Progenitor cell of endocrine pancreas (in vitro differentiated cells): ENCODE data around the gene MPPED1. TPM values are rescaled to one million over a fixed set of nuclear protein-coding genes. Genes with fewer than 3 reads are reported as not detected.

Experiments used
- DNase-seq: peaks from one replicate; pipeline ENCODE4 v3.0.0; 2021; ENCODE audit warnings: low spot score; ENCODE audit not compliant: unreplicated experiment
- H3K27ac Mint-ChIP-seq: 2 replicates; pipeline ENCODE4 v1.8.0; 2021; ENCODE audit warnings: mild to moderate bottlenecking, moderate library complexity, mixed read lengths
- H3K27me3 Mint-ChIP-seq: 2 replicates; pipeline ENCODE4 v1.8.0; 2021; ENCODE audit warnings: mixed read lengths
- H3K36me3 Mint-ChIP-seq: 2 replicates; pipeline ENCODE4 v1.8.0; 2022; ENCODE audit warnings: mixed read lengths; ENCODE audit not compliant: insufficient read depth
- H3K4me1 Mint-ChIP-seq: 2 replicates; pipeline ENCODE4 v1.8.0; 2021; ENCODE audit warnings: low read depth, mixed read lengths
- H3K4me3 Mint-ChIP-seq: 2 replicates; pipeline ENCODE4 v1.8.0; 2021; ENCODE audit warnings: low read depth, mild to moderate bottlenecking, moderate library complexity, mixed read lengths
- H3K9me3 Mint-ChIP-seq: 2 replicates; pipeline ENCODE4 v1.8.0; 2021; ENCODE audit warnings: low read depth, mixed read lengths
- CTCF ChIP-seq: fragments of 200-600 bp; sonication (generic); IDR thresholded peaks from one replicate; pipeline ENCODE4 v1.5.0; 2021; ENCODE audit warnings: antibody characterized with exemption, mild to moderate bottlenecking; ENCODE audit not compliant: unreplicated experiment
- total RNA-seq: library from RNA; stranded (reverse); gene quantifications from 2 replicates; pipeline ENCODE4 v1.2.1, GENCODE V29; 2021

MPPED1 gene
- total RNA-seq, 1 donor from 2014 or later: 0.96 TPM

- DNase-seq: no peak
- TF ChIP-seq CTCF: peak; percentile 43
- H3K4me3 Mint-ChIP-seq: no peak overlapping the region
- H3K4me1 Mint-ChIP-seq: peaks cover 5% of the 10 kb centered on the region
- H3K27ac Mint-ChIP-seq: no peak overlapping the region
- peaks cover 9% of the 10 kb centered on the region for H3K27me3 Mint-ChIP-seq
- H3K9me3 Mint-ChIP-seq: no peaks in the 10 kb centered on the region
- H3K36me3 Mint-ChIP-seq: no peaks in the 10 kb centered on the region
These were observed 64.5 kb downstream of the MPPED1 start for GRCh38 chr22:43476341-43476740.

GRCh38 chr22:43476751-43477725 lies 65.2 kb downstream of the MPPED1 start:
- Mint-ChIP-seq H3K36me3 (no peaks in the 10 kb centered on the region), H3K27ac (no peak overlapping the region), H3K4me3 (no peak overlapping the region), H3K4me1 (peaks cover 5% of the 10 kb centered on the region), H3K27me3 (peaks cover 12% of the 10 kb centered on the region), H3K9me3 (no peaks in the 10 kb centered on the region)
- no peak for DNase-seq
- TF ChIP-seq CTCF: no peak

GRCh38 chr22:43477966-43478365 lies 66.2 kb downstream of the MPPED1 start:
- peaks cover 5% of the 10 kb centered on the region for H3K4me1 Mint-ChIP-seq
- H3K4me3 Mint-ChIP-seq: no peak overlapping the region
- no peak for DNase-seq
- peaks cover 10% of the 10 kb centered on the region for H3K27me3 Mint-ChIP-seq
- H3K9me3 Mint-ChIP-seq: no peaks in the 10 kb centered on the region
- H3K36me3 Mint-ChIP-seq: no peaks in the 10 kb centered on the region
- TF ChIP-seq CTCF: no peak
- H3K27ac Mint-ChIP-seq: no peak overlapping the region

- H3K9me3 Mint-ChIP-seq: no peaks in the 10 kb centered on the region
- no peak overlapping the region for H3K4me3 Mint-ChIP-seq
- H3K27ac Mint-ChIP-seq: no peak overlapping the region
- H3K27me3 Mint-ChIP-seq: peaks cover 10% of the 10 kb centered on the region
- no peaks in the 10 kb centered on the region for H3K36me3 Mint-ChIP-seq
- DNase-seq: no peak
- TF ChIP-seq CTCF: no peak
- peaks cover 5% of the 10 kb centered on the region for H3K4me1 Mint-ChIP-seq
These were observed 66.9 kb downstream of the MPPED1 start for GRCh38 chr22:43478621-43479300.

- no peak for DNase-seq
- Mint-ChIP-seq H3K36me3 (no peaks in the 10 kb centered on the region), H3K27me3 (peaks cover 10% of the 10 kb centered on the region), H3K9me3 (no peaks in the 10 kb centered on the region), H3K27ac (no peak overlapping the region), H3K4me3 (no peak overlapping the region), H3K4me1 (peaks cover 3% of the 10 kb centered on the region)
- no peak for TF ChIP-seq CTCF
These were observed 67.6 kb downstream of the MPPED1 start for GRCh38 chr22:43479301-43479950.
